HEK293 (cell line): ENCODE measurements around the gene MAGI1.
"Not testable (repeated sequence)": the region's sequence is repeated elsewhere in the genome, so short reads cannot be mapped to it uniquely, and the experiment has no call there.

Experiments used
- CTCF ChIA-PET: fragments of 350-600 bp; formaldehyde crosslinking; extraction: SDS; loops from one replicate; lab custom pipeline; 2021; ENCODE audit warnings: antibody characterized with exemption; lab: Yijun Ruan, JAX
- POLR2A ChIA-PET: fragments of 300-600 bp; formaldehyde crosslinking; extraction: SDS; loops from one replicate; lab custom pipeline; 2020; ENCODE audit warnings: antibody characterized with exemption, inconsistent platforms; lab: Yijun Ruan, JAX
- H3K27ac ChIP-seq: fragments of 200-500 bp; sonication (Bioruptor generic); 2 replicates; pipeline ENCODE4 v1.5.1; 2014; ENCODE audit warnings: low read depth, low read length, control low read depth, inconsistent platforms; ENCODE audit errors: extremely low read depth
- H3K36me3 ChIP-seq, 2 experiments: fragments of 200-500 bp in 1 of 2; sonication (Bioruptor generic) in 1 of 2; 1 replicate in 1 of 2; 2 replicates in 1 of 2; pipeline ENCODE4 v1.5.1; 2014 to 2017; ENCODE audit warnings: inconsistent platforms in 2 of 2, low read length in 2 of 2; ENCODE audit not compliant: control insufficient read depth in 2 of 2, insufficient read depth in 1 of 2
- H3K4me1 ChIP-seq: fragments of 200-500 bp; sonication (Bioruptor generic); 2 replicates; pipeline ENCODE4 v1.5.1; 2014; ENCODE audit warnings: mild to moderate bottlenecking, low read length, inconsistent platforms; ENCODE audit not compliant: control insufficient read depth, insufficient read depth
- H3K4me3 ChIP-seq: 2 replicates; pipeline ENCODE4 v1.5.1; 2011; ENCODE audit warnings: low read depth, mild to moderate bottlenecking, control low read depth, low read length, moderate library complexity
- H3K9me3 ChIP-seq: fragments of 200-500 bp; sonication (Bioruptor generic); 2 replicates; pipeline ENCODE4 v1.5.1; 2014; ENCODE audit warnings: low read depth, low read length, inconsistent platforms; ENCODE audit not compliant: control insufficient read depth, insufficient read depth
- ELK4 ChIP-seq: IDR thresholded peaks from 2 replicates; pipeline ENCODE4 v1.6.1; 2011; ENCODE audit warnings: mild to moderate bottlenecking, low read depth, low read length, borderline replicate concordance
- OSR2 ChIP-seq: fragments of 450-650 bp; formaldehyde crosslinking; IDR thresholded peaks from 2 replicates; pipeline ENCODE4 v1.5.1; 2016; ENCODE audit warnings: missing biosample characterization, missing genetic modification characterization
- SCRT2 ChIP-seq: fragments of 450-650 bp; formaldehyde crosslinking; IDR thresholded peaks from 2 replicates; pipeline ENCODE4 v1.5.1; 2016; ENCODE audit warnings: missing biosample characterization, missing genetic modification characterization
- TSHZ1 ChIP-seq: fragments of 450-650 bp; formaldehyde crosslinking; IDR thresholded peaks from 2 replicates; pipeline ENCODE4 v1.5.1; 2016; ENCODE audit warnings: missing biosample characterization, missing genetic modification characterization, borderline replicate concordance
- ZBTB1 ChIP-seq: fragments of 450-650 bp; formaldehyde crosslinking; IDR thresholded peaks from 2 replicates; pipeline ENCODE4 v1.5.1; 2016; ENCODE audit warnings: missing biosample characterization, missing genetic modification characterization
- ZIC2 ChIP-seq: fragments of 450-650 bp; formaldehyde crosslinking; IDR thresholded peaks from 2 replicates; pipeline ENCODE4 v1.5.1; 2016; ENCODE audit warnings: missing biosample characterization, missing genetic modification characterization
- ZNF146 ChIP-seq: fragments of 450-650 bp; formaldehyde crosslinking; IDR thresholded peaks from 2 replicates; pipeline ENCODE4 v1.5.1; 2016; ENCODE audit warnings: missing biosample characterization, missing genetic modification characterization
- ZNF19 ChIP-seq: fragments of 450-650 bp; formaldehyde crosslinking; IDR thresholded peaks from 2 replicates; pipeline ENCODE4; 2016; ENCODE audit warnings: missing biosample characterization, missing genetic modification characterization, low read depth
- ZNF26 ChIP-seq: fragments of 450-650 bp; formaldehyde crosslinking; IDR thresholded peaks from 2 replicates; pipeline ENCODE4 v1.5.1; 2016; ENCODE audit warnings: missing biosample characterization, missing genetic modification characterization
- ZNF341 ChIP-seq: fragments of 450-650 bp; formaldehyde crosslinking; IDR thresholded peaks from 2 replicates; pipeline ENCODE4; 2016; ENCODE audit warnings: low read depth, missing biosample characterization, missing genetic modification characterization
- ZNF350 ChIP-seq: fragments of 450-650 bp; formaldehyde crosslinking; IDR thresholded peaks from 2 replicates; pipeline ENCODE4 v1.5.0; 2017; ENCODE audit warnings: missing biosample characterization, mild to moderate bottlenecking, missing genetic modification characterization
- ZNF394 ChIP-seq: fragments of 450-650 bp; formaldehyde crosslinking; IDR thresholded peaks from 2 replicates; pipeline ENCODE4 v1.5.1; 2016; ENCODE audit warnings: missing biosample characterization, missing genetic modification characterization, mild to moderate bottlenecking, moderate library complexity, borderline replicate concordance
- ZNF423 ChIP-seq: fragments of 450-650 bp; formaldehyde crosslinking; IDR thresholded peaks from 2 replicates; pipeline ENCODE4 v1.5.1; 2016; ENCODE audit warnings: missing biosample characterization, missing genetic modification characterization
- ZNF514 ChIP-seq: fragments of 450-650 bp; formaldehyde crosslinking; IDR thresholded peaks from 2 replicates; pipeline ENCODE4 v1.5.1; 2016; ENCODE audit warnings: missing biosample characterization, missing genetic modification characterization
- ZNF621 ChIP-seq: fragments of 450-650 bp; formaldehyde crosslinking; IDR thresholded peaks from 2 replicates; pipeline ENCODE4 v1.5.1; 2017; ENCODE audit warnings: missing biosample characterization, missing genetic modification characterization
- ZNF639 ChIP-seq: fragments of 450-650 bp; formaldehyde crosslinking; IDR thresholded peaks from 2 replicates; pipeline ENCODE4 v1.5.1; 2016; ENCODE audit warnings: missing biosample characterization, missing genetic modification characterization
- ZNF664 ChIP-seq: fragments of 450-650 bp; formaldehyde crosslinking; IDR thresholded peaks from 2 replicates; pipeline ENCODE4 v1.5.1; 2016; ENCODE audit warnings: missing biosample characterization, missing genetic modification characterization
- ZNF785 ChIP-seq: fragments of 450-650 bp; formaldehyde crosslinking; IDR thresholded peaks from 2 replicates; pipeline ENCODE4 v1.5.1; 2016; ENCODE audit warnings: missing biosample characterization, missing genetic modification characterization

MAGI1 gene

GRCh38 chr3:65720989-65721737 lies 317.6 kb downstream of the MAGI1 start:
- ChIA-PET POLR2A (no interaction called here), CTCF (no interaction called here)

GRCh38 chr3:65719639-65720038 lies 319.1 kb downstream of the MAGI1 start:
- H3K36me3 ChIP-seq, CTCF ChIA-PET, H3K4me1 ChIP-seq, POLR2A ChIA-PET, H3K4me3 ChIP-seq, H3K9me3 ChIP-seq, H3K27ac ChIP-seq: not testable (repeated sequence)

More at GRCh38 chr3:65720989-65721737, 317.6 kb downstream of the MAGI1 start:
- Histone ChIP-seq H3K27ac (no peak overlapping the region), H3K4me3 (no peak overlapping the region), H3K36me3 (no peaks in the 10 kb centered on the region), H3K9me3 (no peaks in the 10 kb centered on the region)
- no peak for TF ChIP-seq ZNF350 (tag by site-specific recombination)
- TF ChIP-seq ZNF514: no peak
- no peak for TF ChIP-seq ZNF423 (tag by site-specific recombination)
- TF ChIP-seq ZNF341: no peak
- no peak for TF ChIP-seq ZNF639 (tag by site-specific recombination)
- TF ChIP-seq OSR2 (tag by site-specific recombination): no peak
- TF ChIP-seq ZIC2 (tag by site-specific recombination): no peak
- TF ChIP-seq, all 188 proteins: peak for 0
- no peaks in the 10 kb centered on the region for H3K4me1 ChIP-seq

- TF ChIP-seq SCRT2 (tag by site-specific recombination): no peak
- no peak for TF ChIP-seq ZNF621
- no peak for TF ChIP-seq ZBTB1 (tag by site-specific recombination)
- TF ChIP-seq ZNF26 (tag by site-specific recombination): no peak
- no peak for TF ChIP-seq OSR2 (tag by site-specific recombination)
- no peaks in the 10 kb centered on the region for H3K9me3 ChIP-seq
- H3K27ac ChIP-seq: no peak overlapping the region
- no peak overlapping the region for H3K4me3 ChIP-seq
- 0 out of 2 replicates have a peak, but pooled peaks cover 4% of the 10 kb centered on the region for H3K4me1 ChIP-seq
- CTCF ChIA-PET: interaction anchor here (0.8 to 1.1 kb wide), 2 partner anchors 33 to 1187 kb away, joined by 3 to 4 read pairs; no protein-coding TSS in a partner anchor
- H3K36me3 ChIP-seq: no peaks in the 10 kb centered on the region
- POLR2A ChIA-PET: no interaction called here
Observed at GRCh38 chr3:65717676-65718346, 320.9 kb downstream of the MAGI1 start.

GRCh38 chr3:65716071-65716751 lies 322.5 kb downstream of the MAGI1 start:
- no peak overlapping the region for H3K27ac ChIP-seq
- H3K36me3 ChIP-seq: no peaks in the 10 kb centered on the region
- no peak overlapping the region for H3K4me3 ChIP-seq
- H3K4me1 ChIP-seq: 0 out of 2 replicates have a peak, but pooled peaks cover 4% of the 10 kb centered on the region
- ChIA-PET POLR2A (no interaction called here), CTCF (no interaction called here)
- no peaks in the 10 kb centered on the region for H3K9me3 ChIP-seq
- TF ChIP-seq ZNF394 (tag by site-specific recombination): no peak
- TF ChIP-seq ZNF664 (tag by site-specific recombination): no peak
- TF ChIP-seq ZNF146 (tag by site-specific recombination): no peak
- TF ChIP-seq ZNF785: no peak
- no peak for TF ChIP-seq TSHZ1 (tag by site-specific recombination)
- no peak for TF ChIP-seq ELK4
- TF ChIP-seq ZNF19 (tag by site-specific recombination): no peak
